Activated naive CD4-positive, alpha-beta T cell treated with anti-CD3 and anti-CD28 coated beads, Interleukin-2, amount 50 U/mL, for 24 hours (primary cell): ENCODE measurements around the gene POLA1.
A peak's percentile ranks its signal among the peaks of the same experiment; 100 is the strongest.

Source experiments
- H3K27ac Mint-ChIP-seq: one replicate; pipeline ENCODE4 v1.8.0; 2021; ENCODE audit warnings: mild to moderate bottlenecking, mixed read lengths
- H3K27me3 Mint-ChIP-seq: one replicate; pipeline ENCODE4 v1.8.0; 2021; ENCODE audit warnings: mixed read lengths
- H3K36me3 Mint-ChIP-seq: one replicate; pipeline ENCODE4 v1.8.0; 2021; ENCODE audit warnings: mixed read lengths
- H3K4me1 Mint-ChIP-seq: one replicate; pipeline ENCODE4 v1.8.0; 2021; ENCODE audit warnings: mixed read lengths
- H3K4me3 Mint-ChIP-seq: one replicate; pipeline ENCODE4 v1.8.0; 2021; ENCODE audit warnings: mild to moderate bottlenecking, mixed read lengths
- H3K9me3 Mint-ChIP-seq: one replicate; pipeline ENCODE4 v1.8.0; 2021; ENCODE audit warnings: mixed read lengths

POLA1 gene

DNA sequence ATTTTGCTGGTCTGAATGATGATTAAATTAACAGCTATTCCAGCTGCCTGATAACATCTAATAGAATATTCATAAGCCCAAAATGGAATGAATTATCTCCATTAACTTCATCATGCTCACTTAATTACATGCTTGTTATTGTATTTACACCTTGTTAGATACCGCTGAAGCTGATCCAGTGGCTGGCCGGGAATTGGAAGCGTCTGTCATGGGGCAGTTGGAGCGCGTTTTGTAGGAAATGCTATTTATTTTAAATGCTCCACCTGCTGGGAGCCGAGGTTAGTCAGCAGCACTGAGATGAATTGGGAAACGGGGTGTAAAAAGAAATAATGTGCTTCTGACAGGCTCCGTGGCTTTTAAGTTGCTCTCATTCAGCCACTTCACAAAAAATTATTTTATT, 296.8 kb downstream of the POLA1 start:
- Mint-ChIP-seq H3K27me3 (no peaks in the 10 kb centered on the region), H3K4me3 (no peak overlapping the region), H3K36me3 (peaks cover 14% of the 10 kb centered on the region), H3K4me1 (no peaks in the 10 kb centered on the region), H3K9me3 (no peaks in the 10 kb centered on the region), H3K27ac (no peak overlapping the region)

- Mint-ChIP-seq H3K27me3 (no peaks in the 10 kb centered on the region), H3K9me3 (no peaks in the 10 kb centered on the region), H3K4me3 (no peak overlapping the region), H3K36me3 (peaks cover 7% of the 10 kb centered on the region), H3K27ac (no peak overlapping the region), H3K4me1 (no peaks in the 10 kb centered on the region)
Measured at GRCh38 chrX:24993879-24994278, 300.2 kb downstream of the POLA1 start.

DNA sequence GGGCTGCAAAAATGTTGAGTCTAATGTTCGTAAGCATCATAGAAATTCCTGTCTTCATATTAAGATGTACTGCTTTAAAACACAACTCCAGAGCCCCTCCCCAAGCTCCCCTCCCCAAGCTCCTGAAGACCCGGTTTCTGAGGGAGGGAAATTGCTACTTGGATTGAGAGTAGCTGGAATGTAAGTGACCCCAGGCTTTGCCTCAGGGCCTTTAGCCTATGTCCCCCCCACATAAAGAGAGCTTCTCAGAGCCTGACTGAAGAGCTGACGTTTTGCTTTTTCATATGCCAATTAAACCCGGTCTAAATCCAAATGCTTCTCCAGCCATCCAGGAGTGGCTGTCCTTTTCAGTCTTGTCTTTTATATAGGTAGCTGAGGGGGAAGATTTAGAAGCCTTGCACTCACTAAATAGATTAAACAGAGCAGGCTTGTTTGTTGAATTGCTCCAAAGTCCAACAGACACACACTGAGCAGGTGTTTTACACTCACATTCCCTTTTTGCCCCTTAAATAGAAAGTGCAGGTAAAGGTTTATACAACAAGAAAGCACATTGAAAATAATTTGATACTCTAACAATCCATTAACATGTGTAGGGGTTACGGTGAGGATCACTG, 302.5 kb downstream of the POLA1 start:
- Mint-ChIP-seq H3K27me3 (peaks cover under 1% of the 10 kb centered on the region), H3K9me3 (no peaks in the 10 kb centered on the region), H3K4me3 (no peak overlapping the region), H3K36me3 (peaks cover 2% of the 10 kb centered on the region), H3K27ac (no peak overlapping the region), H3K4me1 (no peaks in the 10 kb centered on the region)

DNA sequence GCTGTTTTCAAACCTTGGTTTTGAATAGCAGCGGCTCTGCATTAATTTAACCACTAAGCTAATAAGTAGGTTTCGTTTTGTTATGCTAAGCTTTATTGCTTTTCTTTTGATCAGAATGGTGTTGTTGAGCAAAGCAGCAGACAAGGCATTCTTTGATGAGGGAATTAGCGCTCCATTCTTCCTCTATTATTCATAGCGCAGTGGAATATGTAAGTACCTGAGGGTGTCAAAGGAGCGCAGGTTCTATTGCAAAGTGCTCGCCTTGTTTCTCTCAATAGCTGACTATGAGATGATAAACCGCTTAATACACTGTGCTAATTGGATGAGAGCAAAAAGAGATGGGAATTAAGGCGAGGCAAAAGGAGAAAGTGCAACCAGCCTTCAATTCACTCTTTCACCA, 305.8 kb downstream of the POLA1 start:
- H3K9me3 Mint-ChIP-seq, result no peaks in the 10 kb centered on the region
- peaks cover 12% of the 10 kb centered on the region for H3K27me3 Mint-ChIP-seq
- no peak overlapping the region for H3K4me3 Mint-ChIP-seq
- H3K36me3 Mint-ChIP-seq, result no peaks in the 10 kb centered on the region
- H3K4me1 Mint-ChIP-seq, result peaks cover 8% of the 10 kb centered on the region
- H3K27ac Mint-ChIP-seq, result no peak overlapping the region

DNA sequence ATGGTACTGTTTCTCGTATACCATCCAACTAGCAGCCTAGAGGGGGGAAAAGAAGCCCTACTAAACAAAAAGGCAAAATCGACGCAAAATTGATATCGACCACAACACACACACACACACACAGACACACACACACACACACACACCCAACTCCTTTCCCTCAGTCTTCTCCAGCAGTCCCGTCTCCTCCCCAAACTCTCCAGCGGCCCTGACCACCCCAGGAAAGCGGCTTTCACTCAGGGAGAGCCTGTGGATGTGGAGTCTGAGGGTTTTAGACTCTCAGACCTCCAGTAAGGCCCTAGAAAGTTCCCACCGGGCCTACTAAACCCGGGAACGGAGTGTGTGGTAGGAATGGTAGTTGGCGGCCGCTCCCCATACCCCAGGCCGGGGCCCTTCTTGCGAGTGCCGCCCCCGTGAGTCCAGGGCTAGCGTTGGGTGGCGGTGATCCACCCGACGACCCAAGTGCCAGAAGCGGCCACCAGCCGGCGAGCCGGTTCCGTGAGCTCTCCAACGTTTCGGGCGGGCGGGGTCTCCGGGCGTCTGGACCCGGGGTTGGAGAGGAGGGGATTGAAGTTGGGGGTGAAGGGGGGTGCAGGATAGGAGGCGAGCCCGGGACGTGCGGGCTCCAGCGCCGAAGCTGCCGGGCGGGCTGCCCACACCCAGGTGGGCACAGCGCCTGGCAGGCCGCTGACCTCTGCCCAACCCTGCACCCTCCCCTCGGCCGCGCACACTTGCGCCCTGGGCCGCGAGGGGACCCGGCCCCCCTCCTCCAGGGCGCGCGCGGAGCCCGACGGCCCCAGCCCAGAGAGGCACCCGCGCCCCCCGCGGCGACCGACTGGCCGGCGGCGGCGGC, 308.3 kb downstream of the POLA1 start:
- H3K9me3 Mint-ChIP-seq, result no peaks in the 10 kb centered on the region
- H3K27me3 Mint-ChIP-seq, result peaks cover 20% of the 10 kb centered on the region
- H3K36me3 Mint-ChIP-seq, result no peaks in the 10 kb centered on the region
- peaks cover 17% of the 10 kb centered on the region for H3K4me1 Mint-ChIP-seq
- H3K27ac Mint-ChIP-seq, result no peak overlapping the region
- H3K4me3 Mint-ChIP-seq, result no peak overlapping the region

DNA sequence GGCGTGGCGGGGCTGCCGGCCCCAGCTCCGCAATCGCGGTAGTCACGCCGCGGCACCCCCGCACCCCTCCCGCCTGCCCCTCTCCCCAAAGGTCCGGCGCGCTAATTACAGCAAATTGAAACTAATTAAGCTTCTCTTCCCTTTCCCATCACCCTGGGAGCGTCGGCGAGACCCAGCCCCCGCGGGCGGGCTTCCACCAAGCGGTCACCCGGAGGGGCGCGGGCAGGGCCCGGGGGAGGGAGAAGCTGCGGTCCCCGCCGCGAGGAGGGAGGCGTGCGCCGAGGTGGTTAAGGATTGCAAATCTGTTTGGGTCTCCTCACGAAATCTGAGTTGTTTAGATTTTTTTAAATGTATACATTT, 308.9 kb downstream of the POLA1 start:
- no peak overlapping the region for H3K4me3 Mint-ChIP-seq
- H3K27me3 Mint-ChIP-seq, result peaks cover 22% of the 10 kb centered on the region
- H3K36me3 Mint-ChIP-seq, result no peaks in the 10 kb centered on the region
- peaks cover 17% of the 10 kb centered on the region for H3K4me1 Mint-ChIP-seq
- H3K27ac Mint-ChIP-seq, result no peak overlapping the region
- H3K9me3 Mint-ChIP-seq, result no peaks in the 10 kb centered on the region

GRCh38 chrX:25003066-25003849, 309.5 kb downstream of the POLA1 start:
- Mint-ChIP-seq H3K4me3 (no peak overlapping the region), H3K9me3 (no peaks in the 10 kb centered on the region), H3K27ac (no peak overlapping the region), H3K4me1 (peaks cover 17% of the 10 kb centered on the region), H3K27me3 (peaks cover 26% of the 10 kb centered on the region), H3K36me3 (no peaks in the 10 kb centered on the region)

DNA sequence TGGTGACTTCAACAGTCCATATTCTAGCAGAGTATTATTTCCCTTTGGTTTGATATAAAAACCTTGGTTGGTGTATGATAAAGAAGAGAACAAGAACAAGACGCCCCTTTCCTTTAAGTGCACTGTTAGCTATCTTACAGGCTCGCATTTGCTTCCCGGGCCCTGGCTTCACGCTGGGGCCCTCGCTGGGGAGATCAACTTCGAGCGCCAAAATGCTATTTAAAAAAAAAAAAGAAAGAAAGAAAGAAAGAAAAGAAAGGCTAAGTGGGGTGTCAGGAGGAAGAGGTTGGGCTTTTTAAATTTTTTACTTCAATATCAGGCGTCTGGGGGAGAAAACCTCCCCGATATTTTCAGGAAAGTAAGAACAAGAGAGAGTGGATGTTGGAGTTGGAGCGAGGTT, 310.3 kb downstream of the POLA1 start:
- Mint-ChIP-seq H3K27me3 (peaks cover 27% of the 10 kb centered on the region), H3K36me3 (no peaks in the 10 kb centered on the region), H3K9me3 (no peaks in the 10 kb centered on the region), H3K4me1 (peaks cover 17% of the 10 kb centered on the region), H3K27ac (no peak overlapping the region), H3K4me3 (no peak overlapping the region)

DNA sequence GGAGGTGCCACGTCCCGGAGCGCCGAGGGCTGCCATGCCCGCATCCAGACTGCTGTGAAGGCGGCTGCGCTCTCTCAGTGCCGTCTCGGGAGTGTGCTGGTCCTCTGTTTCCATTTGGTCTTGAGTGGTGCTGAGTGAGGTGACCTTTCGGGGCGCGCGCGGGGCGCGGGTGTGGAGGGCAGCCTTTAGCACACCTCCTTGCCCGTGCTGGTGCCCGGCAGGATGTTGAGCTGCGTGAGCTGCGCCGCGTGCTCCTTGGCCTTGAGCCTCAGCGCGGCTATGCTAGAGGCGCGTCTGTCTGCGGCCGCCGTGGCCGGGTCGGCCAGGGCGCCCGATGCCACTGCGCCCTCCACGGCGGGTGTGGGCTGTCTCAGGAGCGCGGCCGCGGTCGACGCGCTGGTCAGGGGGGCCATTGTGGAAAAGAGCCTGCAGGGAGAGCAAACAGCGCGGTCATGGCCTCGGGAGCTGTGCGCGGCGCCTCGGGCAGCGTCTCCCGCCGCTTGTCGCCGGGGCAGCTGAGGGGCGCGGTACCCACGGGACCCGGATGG, 310.8 kb downstream of the POLA1 start:
- Mint-ChIP-seq H3K27ac (no peak overlapping the region), H3K4me3 (no peak overlapping the region), H3K4me1 (peaks cover 17% of the 10 kb centered on the region), H3K9me3 (no peaks in the 10 kb centered on the region), H3K36me3 (no peaks in the 10 kb centered on the region), H3K27me3 (peaks cover 27% of the 10 kb centered on the region)

DNA sequence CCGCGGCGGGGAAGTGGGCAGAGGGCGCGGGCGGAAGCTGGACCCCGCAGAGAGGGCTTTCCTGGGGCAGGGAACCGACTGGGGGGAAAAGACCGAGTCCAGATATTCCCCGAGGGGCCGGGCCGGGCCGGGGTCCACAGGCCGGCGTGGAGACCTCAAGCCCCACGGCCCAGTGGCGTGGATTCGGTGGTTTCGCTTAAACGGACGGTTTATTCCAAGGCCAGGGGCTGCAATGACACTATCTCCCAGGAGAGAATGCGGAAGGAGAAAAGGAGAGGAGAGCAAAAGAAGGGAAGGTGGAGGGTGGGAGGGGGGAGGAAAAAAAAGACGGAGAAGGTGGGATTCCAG, 311.3 kb downstream of the POLA1 start:
- Mint-ChIP-seq H3K27me3 (peaks cover 27% of the 10 kb centered on the region), H3K4me1 (peaks cover 17% of the 10 kb centered on the region), H3K27ac (no peak overlapping the region), H3K36me3 (no peaks in the 10 kb centered on the region), H3K9me3 (no peaks in the 10 kb centered on the region), H3K4me3 (no peak overlapping the region)

GRCh38 chrX:25005382-25006185, 311.9 kb downstream of the POLA1 start:
- Mint-ChIP-seq H3K36me3 (no peaks in the 10 kb centered on the region), H3K4me1 (peaks cover 17% of the 10 kb centered on the region), H3K27ac (peak overlapping the region; percentile 74), H3K27me3 (peaks cover 30% of the 10 kb centered on the region), H3K9me3 (no peaks in the 10 kb centered on the region), H3K4me3 (no peak overlapping the region)

DNA sequence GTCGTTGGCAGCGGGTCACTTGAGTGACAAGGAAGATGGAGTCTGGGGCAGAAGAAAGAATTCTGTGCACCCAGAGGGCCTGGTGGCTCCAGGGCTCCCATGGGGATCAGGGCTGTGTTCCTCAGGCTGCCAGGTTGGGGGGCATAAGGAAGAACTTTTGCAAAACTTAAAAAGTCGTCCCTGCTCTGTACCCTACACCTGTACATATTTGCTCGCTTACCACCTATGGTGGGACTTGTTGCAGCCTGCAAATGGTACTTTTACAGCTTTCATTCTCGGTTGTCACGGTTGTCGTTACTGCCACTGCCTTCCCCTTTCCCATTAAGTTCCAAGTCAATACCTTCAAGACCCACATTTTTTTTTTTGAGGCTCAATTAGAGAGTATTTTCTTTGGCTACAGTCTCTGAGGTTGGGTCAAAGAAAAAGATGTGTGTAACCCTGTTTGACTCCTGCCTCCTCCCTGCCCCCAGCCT, 312.9 kb downstream of the POLA1 start:
- peaks cover 17% of the 10 kb centered on the region for H3K4me1 Mint-ChIP-seq
- H3K27me3 Mint-ChIP-seq, result peaks cover 31% of the 10 kb centered on the region
- no peaks in the 10 kb centered on the region for H3K9me3 Mint-ChIP-seq
- no peaks in the 10 kb centered on the region for H3K36me3 Mint-ChIP-seq
- H3K27ac Mint-ChIP-seq, result no peak overlapping the region
- peak overlapping the region; percentile 52 for H3K4me3 Mint-ChIP-seq

- peaks cover 17% of the 10 kb centered on the region for H3K4me1 Mint-ChIP-seq
- no peak overlapping the region for H3K4me3 Mint-ChIP-seq
- H3K9me3 Mint-ChIP-seq, result no peaks in the 10 kb centered on the region
- H3K27ac Mint-ChIP-seq, result no peak overlapping the region
- no peaks in the 10 kb centered on the region for H3K36me3 Mint-ChIP-seq
- peaks cover 31% of the 10 kb centered on the region for H3K27me3 Mint-ChIP-seq
Measured at GRCh38 chrX:25007059-25008053, 313.6 kb downstream of the POLA1 start.

DNA sequence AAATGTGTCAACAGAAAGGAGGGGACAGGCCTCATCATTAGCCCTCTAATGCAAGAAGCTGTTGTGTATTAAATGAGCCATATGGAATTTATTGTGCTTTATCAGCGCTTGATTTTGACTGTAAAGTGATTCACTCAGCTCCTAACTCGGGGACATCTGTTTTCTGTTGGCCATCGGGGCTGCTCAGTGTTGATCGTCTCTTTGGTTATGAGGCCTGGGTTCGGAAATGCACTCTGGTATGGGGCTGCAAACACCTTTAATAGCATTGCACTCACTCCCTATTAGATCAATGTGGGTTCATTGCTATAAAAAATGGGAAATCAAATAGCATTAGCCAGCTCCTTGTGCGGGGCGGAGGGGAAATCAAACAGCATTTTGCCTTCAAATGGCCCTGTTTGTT, 315.7 kb downstream of the POLA1 start:
- no peaks in the 10 kb centered on the region for H3K9me3 Mint-ChIP-seq
- peaks cover 29% of the 10 kb centered on the region for H3K27me3 Mint-ChIP-seq
- H3K27ac Mint-ChIP-seq, result no peak overlapping the region

More for the DNA sequence above, 315.7 kb downstream of the POLA1 start:
- Mint-ChIP-seq H3K36me3 (no peaks in the 10 kb centered on the region), H3K4me1 (peaks cover 13% of the 10 kb centered on the region), H3K4me3 (no peak overlapping the region)
